Right atrium auricular region (tissue), 2 donors: Measurements from ENCODE around the gene FICD. TPM values are rescaled to one million over a fixed set of nuclear protein-coding genes. Genes with fewer than 3 reads are reported as not detected.

Source experiments
- DNase-seq: peaks from one replicate; pipeline ENCODE4 v3.0.0-alpha.2; 2019; ENCODE audit warnings: low spot score
- H3K27ac ChIP-seq, 2 donors: fragments of 200-600 bp; sonication (generic); 1 replicate in 1 of 2; 2 replicates in 1 of 2; pipeline ENCODE4 v1.5.1; 2016 to 2019
- H3K27me3 ChIP-seq, 2 donors: fragments of 200-600 bp; sonication (generic); one replicate each; pipeline versions ENCODE4 v1.5.1 to v1.6.0; 2017 to 2019
- H3K36me3 ChIP-seq: fragments of 200-600 bp; sonication (generic); one replicate; pipeline ENCODE4 v1.5.1; 2016
- H3K4me1 ChIP-seq, 2 donors: fragments of 200-600 bp; sonication (generic); one replicate each; pipeline versions ENCODE4 v1.5.1 to v1.6.0; 2017 to 2019
- H3K4me3 ChIP-seq, 2 donors: fragments of 200-600 bp; sonication (generic); 1 replicate in 1 of 2; 2 replicates in 1 of 2; pipeline ENCODE4 v1.5.1; 2017 to 2019; ENCODE audit warnings: mild to moderate bottlenecking in 1 of 2, moderate library complexity in 1 of 2
- H3K9me3 ChIP-seq, 2 donors: fragments of 200-600 bp; sonication (generic); one replicate each; pipeline ENCODE4 v1.5.1; 2019
- CTCF ChIP-seq, 2 donors: fragments of 200-600 bp; sonication (generic); IDR thresholded peaks; one replicate each; pipeline ENCODE4 v1.5.1; 2019; ENCODE audit warnings: antibody characterized with exemption in 2 of 2
- total RNA-seq, 2 donors: library from RNA; depleted of rRNA; stranded (reverse); fragments of >200 nt; gene quantifications; one replicate each; pipeline ENCODE4 v1.1.0, GENCODE V29; 2016

The FICD gene
- total RNA-seq, 2 donors from 2014 or later, result 2.6 to 7.5 TPM

GRCh38 chr12:108477055-108477880 lies 37.8 kb upstream of the FICD start:
- H3K4me1 ChIP-seq, result no peaks in the 10 kb centered on the region
- TF ChIP-seq CTCF (IDR thresholded peaks at IDR 0.05), result no peak
- no peak overlapping the region for H3K4me3 ChIP-seq
- no peaks in the 10 kb centered on the region for H3K36me3 ChIP-seq
- no peaks in the 10 kb centered on the region for H3K27me3 ChIP-seq
- no peak for DNase-seq
- no peaks in the 10 kb centered on the region for H3K9me3 ChIP-seq
- no peak overlapping the region for H3K27ac ChIP-seq

GRCh38 chr12:108477881-108478259 lies 37.2 kb upstream of the FICD start:
- Histone ChIP-seq H3K36me3 (no peaks in the 10 kb centered on the region), H3K27me3 (no peaks in the 10 kb centered on the region), H3K4me1 (no peaks in the 10 kb centered on the region), H3K9me3 (no peaks in the 10 kb centered on the region), H3K4me3 (no peak overlapping the region), H3K27ac (no peak overlapping the region)
- no peak for TF ChIP-seq CTCF (IDR thresholded peaks at IDR 0.05)
- DNase-seq, result no peak

GRCh38 chr12:108478611-108479206 lies 36.4 kb upstream of the FICD start:
- no peaks in the 10 kb centered on the region for H3K27me3 ChIP-seq

GRCh38 chr12:108479364-108480070 lies 35.6 kb upstream of the FICD start:
- no peak overlapping the region for H3K27ac ChIP-seq
- no peaks in the 10 kb centered on the region for H3K4me1 ChIP-seq
- no peak for TF ChIP-seq CTCF (IDR thresholded peaks at IDR 0.05)
- H3K9me3 ChIP-seq, result no peaks in the 10 kb centered on the region
- no peaks in the 10 kb centered on the region for H3K36me3 ChIP-seq
- H3K4me3 ChIP-seq, result no peak overlapping the region
- no peak for DNase-seq
- H3K27me3 ChIP-seq, result no peaks in the 10 kb centered on the region

More at GRCh38 chr12:108478611-108479206, 36.4 kb upstream of the FICD start:
- Histone ChIP-seq H3K4me1 (no peaks in the 10 kb centered on the region), H3K4me3 (no peak overlapping the region), H3K9me3 (no peaks in the 10 kb centered on the region), H3K36me3 (no peaks in the 10 kb centered on the region), H3K27ac (no peak overlapping the region)
- DNase-seq, result no peak
- TF ChIP-seq CTCF (IDR thresholded peaks at IDR 0.05), result no peak

GRCh38 chr12:108482717-108483212 lies 32.3 kb upstream of the FICD start:
- Histone ChIP-seq H3K4me3 (no peak overlapping the region), H3K9me3 (peaks cover 0 to 7% of the 10 kb centered on the region in 2 donors), H3K27me3 (no peaks in the 10 kb centered on the region), H3K27ac (no peak overlapping the region), H3K4me1 (no peaks in the 10 kb centered on the region), H3K36me3 (no peaks in the 10 kb centered on the region)
- TF ChIP-seq CTCF (IDR thresholded peaks at IDR 0.05), result no peak
- DNase-seq, result no peak
